Retina (tissue), 1 donor: ENCODE results near the gene DYNC1H1.
A peak's percentile ranks its signal among the peaks of the same experiment; 100 is the strongest.

Experiments used
- DNase-seq: peaks from one replicate; pipeline ENCODE4 v3.0.0-alpha.2; 2016

Gene DYNC1H1

DNA sequence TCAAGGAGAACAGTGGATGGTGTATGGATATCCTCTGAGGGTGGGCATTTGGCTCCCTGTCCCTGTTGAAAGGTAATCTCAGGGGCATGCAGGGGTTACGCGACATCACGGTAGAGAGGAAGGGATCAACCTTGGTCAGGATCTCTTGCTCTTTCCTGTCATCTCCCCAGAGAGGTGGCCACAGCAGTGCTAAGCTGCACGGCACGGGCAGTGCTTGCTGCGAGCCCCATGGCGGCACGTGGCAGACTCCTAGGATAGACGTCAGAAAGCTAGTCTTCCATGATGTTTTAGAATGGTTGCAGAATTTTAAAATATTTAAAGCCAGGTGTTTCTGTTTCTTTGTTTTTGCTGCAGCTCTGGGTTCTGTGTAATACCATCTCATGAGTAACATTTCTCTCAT, 41.0 kb downstream of the DYNC1H1 start:
- no peak for DNase-seq

DNA sequence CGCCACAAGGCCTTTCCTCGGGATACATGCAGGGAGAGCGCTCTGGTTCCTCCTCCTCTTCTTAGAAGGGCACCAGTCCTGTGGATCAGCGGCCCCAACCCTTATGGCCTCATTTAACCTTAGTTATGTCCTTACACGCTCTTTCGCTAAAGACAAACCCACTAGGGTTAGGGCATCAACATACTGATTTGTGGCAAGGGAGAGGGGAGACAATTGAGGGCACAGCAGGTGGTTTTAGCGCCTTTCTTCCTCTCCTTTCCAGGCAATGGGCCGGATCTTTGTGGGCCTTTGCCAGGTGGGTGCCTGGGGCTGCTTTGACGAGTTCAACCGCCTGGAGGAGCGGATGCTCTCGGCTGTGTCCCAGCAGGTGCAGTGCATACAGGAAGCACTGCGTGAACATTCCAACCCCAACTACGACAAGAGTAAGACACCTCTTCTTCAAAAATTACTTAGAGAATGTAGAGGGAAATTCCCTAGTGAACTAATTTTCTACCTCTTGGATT, 43.6 kb downstream of the DYNC1H1 start:
- DNase-seq, result no peak

DNA sequence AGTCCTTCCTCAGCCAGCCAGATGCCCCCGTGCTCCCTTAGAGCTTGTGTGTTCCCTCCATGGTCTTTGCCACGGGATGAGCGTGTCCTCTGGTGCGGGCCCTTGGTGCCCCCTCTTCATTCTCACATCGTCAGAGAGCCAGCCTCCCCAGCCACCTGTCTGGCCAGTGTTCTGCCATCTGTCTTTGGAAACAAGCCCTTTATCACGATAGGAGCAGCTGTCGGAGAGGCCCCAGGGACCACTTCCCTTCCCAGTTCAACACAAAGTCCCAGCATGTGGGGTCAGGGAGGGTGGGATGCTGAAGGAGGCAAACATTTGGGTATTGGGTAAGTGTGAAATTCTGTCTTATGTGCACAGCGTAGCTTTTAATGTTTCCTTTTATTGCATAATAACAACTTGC, 44.5 kb downstream of the DYNC1H1 start:
- DNase-seq, result peak; percentile 15

DNA sequence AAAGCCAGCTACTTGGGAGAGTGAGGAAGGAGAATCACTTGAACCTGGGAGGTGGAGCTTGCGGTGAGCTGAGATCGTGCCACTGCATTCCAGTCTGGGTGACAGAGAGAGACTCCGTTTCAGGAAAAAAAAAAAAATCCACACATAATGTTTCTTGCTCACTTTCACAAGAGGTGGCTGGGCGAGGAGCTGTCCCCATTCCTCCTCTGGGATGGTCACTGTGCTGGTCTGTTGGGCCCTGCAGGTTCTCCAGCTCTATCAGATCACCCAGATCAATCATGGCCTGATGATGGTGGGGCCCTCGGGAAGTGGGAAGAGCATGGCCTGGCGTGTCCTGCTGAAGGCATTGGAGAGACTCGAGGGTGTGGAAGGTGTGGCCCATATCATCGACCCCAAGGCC, 47.3 kb downstream of the DYNC1H1 start:
- DNase-seq, result no peak

DNA sequence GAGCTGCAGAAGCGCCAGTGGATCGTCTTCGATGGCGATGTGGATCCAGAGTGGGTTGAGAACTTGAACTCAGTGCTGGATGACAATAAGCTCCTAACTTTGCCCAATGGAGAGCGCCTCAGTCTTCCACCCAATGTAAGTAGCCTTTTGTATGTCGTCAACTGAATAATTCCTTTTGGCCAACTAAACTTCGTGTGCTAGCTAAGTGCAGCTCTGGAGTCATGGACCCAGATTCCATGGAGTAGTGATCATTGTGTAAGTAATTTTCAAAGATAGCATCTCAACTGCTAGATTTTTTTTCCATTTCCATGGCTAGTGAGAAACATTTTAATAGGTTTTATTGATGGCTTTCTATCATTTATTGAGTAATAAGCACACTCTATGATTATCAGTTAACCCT, 48.0 kb downstream of the DYNC1H1 start:
- no peak for DNase-seq

DNA sequence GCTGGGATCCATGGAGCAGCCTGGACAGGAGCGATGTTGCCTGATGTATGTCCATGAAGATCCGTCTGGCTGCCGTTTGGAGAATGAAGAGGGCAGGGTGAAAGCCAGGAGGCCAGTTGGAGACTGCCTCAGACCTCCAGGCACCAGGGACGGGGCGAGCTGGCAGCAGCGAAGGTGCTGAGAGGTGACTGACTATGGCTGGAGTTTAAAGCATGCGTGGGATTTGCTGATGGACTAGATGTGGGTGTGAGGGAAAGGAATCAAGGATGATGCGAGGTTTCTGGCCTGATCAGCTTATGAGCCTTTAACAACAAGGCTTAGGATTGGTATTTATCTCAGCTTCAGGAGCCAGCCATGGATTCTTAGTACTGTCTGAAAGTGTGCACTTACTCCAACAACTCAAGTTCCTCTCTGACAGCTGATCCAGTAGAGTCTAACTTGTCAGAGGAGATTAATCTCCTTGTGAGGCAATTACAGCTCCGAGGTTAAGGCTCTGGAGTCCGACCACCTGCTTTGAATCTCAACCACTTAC, 49.4 kb downstream of the DYNC1H1 start:
- no peak for DNase-seq

DNA sequence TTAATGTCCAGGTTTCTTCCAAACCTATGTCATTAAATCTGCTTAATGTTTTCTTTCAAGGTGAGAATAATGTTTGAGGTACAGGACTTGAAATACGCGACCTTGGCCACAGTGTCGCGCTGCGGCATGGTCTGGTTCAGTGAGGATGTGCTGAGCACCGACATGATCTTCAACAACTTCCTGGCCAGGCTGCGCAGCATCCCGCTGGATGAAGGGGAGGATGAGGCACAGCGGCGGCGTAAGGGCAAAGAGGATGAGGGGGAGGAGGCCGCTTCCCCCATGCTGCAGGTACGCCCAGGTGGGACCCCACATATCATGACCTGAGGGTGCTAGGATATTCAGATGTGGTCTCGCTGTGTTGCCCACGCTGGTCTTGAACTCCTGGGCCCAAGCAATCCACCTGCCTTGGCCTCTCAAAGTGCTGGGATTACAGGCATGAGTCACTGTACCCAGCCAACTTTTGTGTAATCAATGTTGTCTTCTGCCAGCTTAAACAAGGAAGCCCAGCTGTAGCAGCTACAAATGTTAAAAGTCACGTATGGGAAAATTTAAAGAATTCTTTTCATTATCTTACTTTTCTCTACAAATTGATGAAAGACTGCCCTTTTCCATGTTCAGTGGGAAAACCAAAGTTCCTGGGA, 50.8 kb downstream of the DYNC1H1 start:
- DNase-seq, result no peak

DNA sequence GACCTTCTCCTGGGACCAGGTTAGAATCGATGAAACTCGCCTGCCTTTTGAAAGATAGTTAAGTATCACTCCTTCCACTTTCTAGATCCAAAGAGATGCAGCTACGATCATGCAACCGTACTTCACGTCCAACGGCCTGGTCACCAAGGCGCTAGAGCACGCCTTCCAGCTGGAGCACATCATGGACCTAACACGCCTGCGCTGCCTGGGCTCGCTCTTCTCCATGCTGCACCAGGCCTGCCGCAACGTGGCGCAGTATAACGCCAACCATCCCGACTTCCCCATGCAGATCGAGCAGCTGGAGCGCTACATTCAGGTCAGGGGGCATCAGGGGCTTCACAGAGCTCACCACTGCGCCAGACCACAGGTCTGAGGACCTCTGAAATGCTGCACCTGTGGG, 51.4 kb downstream of the DYNC1H1 start:
- no peak for DNase-seq

DNA sequence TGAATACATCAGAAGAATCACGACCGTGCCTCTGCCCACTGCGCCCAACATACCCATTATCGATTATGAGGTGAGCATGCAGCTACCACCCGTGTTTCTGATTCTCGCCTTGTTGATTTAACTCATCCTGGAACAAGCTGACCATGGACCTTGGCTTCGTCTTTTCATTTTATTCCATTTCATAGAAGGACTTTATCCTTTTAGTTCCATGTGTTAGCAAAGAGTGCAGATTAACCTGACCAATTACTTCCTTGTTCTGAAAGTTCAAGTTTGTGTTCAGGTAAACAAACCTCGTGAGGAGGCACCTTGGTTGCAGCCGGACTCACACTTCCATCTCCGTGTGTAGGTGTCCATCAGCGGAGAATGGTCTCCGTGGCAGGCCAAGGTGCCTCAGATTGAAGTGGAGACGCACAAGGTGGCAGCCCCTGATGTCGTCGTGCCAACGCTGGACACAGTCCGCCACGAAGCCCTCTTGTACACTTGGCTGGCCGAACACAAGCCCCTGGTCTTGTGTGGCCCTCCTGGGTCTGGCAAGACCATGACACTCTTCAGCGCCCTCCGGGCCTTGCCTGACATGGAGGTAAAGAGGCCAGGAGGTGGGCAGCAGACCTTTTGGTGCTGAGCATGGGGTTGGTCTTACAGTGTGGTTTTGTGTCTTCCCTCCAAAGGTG, 52.2 kb downstream of the DYNC1H1 start:
- no peak for DNase-seq

DNA sequence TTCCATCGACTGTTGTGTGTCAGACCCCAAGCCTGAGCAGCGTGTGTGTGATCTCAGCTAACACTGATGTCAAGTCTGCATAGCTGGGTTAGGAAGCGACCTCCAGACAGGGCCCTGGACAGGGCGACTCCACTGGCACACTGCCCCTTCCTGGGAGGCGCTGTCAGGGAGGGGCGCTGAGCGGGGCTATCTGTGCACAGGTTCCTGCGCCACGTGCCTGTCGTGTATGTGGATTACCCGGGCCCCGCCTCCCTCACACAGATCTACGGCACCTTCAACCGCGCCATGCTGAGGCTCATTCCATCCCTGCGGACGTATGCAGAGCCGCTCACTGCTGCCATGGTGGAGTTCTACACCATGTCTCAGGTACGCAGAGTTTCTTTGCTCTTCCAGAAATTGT, 53.9 kb downstream of the DYNC1H1 start:
- no peak for DNase-seq

DNA sequence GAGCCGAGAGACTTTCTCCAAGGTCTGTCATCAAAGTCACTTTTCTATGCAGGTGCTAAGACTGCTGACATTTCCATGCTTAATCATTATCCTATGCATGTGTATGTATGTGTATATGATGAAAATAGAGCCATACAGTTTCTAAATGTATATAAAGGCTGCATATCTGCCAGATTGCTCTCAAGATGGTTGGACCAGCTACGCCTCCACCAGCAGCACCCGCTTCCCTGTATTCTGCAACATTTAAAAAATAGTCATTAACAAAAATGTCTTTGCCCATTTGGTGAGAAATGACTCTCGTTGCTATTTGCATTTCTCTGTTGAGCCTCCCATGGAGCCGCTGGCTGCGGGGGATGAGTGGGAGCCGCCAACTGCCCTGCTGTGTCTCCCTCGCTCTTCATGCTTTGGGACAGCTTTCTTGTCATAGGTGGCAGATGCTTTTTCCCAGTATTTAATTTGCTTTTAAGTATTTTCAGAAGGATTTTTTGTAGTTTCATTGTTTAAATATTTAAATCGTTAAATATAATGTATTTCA, 54.7 kb downstream of the DYNC1H1 start:
- no peak for DNase-seq

DNA sequence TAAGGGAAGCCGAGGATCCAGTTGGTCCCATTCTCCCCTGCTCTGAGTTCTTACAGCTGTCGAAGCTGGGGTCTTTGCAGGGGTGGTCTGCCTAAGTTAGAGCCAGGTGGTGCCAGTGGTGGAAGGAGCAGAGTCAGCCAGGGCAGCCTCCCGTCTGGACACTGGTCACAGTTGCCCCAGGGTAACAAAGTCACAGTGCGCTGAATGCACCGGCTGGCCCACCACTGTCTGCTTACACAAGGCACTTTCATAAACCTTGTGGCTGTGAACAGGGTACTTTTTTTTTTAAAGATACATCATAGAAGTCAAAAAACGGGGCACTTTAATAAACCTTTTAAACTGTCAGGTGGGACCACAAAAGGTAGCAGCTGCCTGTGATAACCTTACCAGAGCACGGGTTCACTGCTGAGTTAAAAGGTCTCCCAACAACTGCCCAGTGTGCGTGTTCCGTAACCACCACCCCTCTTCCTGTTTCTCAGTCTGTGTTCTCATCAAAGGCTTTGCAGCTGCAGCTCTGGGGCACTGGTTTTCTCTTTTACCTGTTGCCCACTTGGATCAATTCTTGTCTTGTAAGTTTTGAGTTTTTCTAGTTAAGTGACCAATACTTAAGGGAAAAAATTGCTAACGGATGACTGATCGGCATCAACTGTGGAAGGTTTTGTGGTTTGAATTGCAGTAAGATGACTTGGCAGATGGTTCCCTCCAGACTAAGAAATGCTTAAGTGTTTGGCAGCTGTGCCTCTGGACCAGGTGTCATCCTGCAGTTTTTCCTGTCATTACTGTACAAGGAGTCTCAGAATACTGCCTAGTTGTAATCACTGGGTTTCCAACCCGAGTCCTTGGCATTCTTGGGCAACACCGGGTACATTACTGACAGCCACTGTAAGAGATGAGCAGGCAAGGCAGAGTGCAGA, 55.9 kb downstream of the DYNC1H1 start:
- no peak for DNase-seq

DNA sequence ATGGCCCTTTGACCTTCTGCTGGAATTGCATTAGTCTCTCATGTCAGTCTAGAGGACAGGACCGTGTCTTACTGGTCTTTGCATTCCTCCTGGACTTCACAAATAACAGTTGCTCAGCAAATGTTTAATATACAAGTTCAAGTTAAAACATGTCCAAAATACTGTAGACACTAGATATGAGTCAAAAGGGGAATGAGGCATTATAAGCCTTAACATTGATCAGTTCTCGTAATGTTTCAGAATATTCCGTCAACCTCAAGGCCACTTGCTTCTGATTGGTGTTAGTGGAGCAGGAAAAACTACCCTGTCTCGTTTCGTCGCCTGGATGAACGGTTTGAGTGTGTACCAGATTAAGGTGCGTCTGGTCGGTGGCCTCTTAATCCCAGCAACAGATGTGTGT, 62.6 kb downstream of the DYNC1H1 start:
- no peak for DNase-seq

DNA sequence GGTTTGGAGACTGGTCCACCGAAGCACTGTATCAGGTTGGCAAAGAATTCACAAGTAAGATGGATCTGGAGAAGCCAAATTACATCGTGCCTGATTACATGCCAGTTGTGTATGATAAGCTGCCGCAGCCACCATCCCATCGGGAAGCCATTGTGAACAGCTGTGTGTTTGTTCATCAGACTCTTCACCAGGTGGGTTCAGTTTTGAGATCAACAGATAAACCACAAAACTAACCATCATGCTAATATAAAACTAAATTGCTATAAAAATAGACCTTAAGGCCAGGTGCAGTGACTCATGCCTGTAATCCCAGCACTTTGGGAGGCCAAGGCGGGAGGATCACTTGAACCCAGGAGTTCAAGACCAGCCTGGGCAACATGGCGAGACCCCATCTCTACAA, 63.6 kb downstream of the DYNC1H1 start:
- no peak for DNase-seq

DNA sequence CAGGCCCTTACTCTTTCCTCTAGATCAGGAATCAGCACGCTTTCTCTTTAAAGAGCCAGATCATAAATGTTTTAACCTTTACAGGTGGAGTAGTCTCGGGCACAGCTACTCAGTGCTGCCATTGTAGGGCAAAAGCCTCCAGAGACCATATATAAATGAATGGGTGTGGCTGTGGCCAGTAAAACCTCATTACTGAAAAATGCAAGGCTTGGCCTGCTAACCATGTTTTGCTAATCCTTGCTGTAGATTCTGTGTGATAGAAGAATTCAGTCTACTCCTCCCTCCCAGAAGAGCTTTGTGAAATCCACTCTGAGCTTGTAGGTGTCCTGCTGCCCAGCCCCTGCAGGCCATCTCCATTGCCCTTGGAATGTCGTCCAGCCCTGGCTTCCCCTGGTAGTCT, 64.4 kb downstream of the DYNC1H1 start:
- DNase-seq, result no peak

DNA sequence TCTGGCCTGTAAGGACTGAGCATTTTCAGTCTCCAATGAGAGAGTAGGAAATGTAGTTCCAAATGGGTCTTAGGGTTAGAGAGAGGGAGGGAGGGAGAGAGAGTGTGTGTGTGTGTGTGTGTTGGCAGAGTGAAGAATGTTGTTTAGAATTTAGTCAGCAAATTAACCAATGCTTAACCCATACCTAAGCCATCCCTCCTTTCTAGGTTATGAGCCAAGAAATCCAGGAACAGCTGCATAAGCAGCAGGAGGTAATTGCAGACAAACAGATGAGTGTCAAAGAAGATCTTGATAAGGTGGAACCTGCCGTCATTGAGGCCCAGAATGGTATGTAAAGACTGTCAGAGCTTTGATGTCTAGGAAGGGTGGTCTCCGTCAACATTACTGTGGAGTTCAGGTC, 65.6 kb downstream of the DYNC1H1 start:
- DNase-seq, result no peak

DNA sequence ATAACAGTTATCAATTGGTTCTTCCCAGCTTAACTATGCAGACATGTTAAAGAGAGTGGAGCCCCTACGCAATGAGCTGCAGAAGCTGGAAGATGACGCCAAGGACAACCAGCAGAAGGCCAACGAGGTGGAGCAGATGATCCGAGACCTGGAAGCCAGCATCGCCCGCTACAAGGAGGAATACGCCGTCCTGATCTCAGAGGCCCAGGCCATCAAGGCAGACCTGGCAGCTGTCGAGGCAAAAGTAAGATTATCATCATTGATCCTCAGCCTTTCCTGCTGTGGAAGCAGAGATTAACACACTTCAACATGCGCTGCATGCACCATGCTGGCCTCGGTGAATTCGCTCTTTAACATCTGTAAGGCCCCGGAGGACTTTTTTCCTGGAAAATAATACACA, 68.9 kb downstream of the DYNC1H1 start:
- DNase-seq, result no peak

DNA sequence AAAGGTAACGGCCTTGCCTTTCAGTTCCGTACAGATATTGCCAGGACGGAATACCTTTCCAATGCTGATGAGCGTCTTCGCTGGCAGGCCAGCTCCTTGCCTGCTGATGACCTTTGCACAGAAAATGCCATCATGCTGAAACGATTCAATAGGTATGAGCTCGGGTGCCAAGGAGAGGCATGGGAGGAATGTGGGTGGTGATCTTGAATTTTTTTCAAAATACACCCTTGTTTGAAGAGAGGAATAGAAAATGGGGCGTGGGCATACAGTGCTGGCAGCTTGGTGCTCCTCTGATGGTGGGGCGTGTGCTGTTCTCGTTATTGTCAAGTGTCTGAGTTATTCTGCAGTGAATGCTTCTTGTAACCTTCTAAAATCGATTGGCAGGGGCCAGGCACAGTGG, 69.9 kb downstream of the DYNC1H1 start:
- DNase-seq, result no peak

DNA sequence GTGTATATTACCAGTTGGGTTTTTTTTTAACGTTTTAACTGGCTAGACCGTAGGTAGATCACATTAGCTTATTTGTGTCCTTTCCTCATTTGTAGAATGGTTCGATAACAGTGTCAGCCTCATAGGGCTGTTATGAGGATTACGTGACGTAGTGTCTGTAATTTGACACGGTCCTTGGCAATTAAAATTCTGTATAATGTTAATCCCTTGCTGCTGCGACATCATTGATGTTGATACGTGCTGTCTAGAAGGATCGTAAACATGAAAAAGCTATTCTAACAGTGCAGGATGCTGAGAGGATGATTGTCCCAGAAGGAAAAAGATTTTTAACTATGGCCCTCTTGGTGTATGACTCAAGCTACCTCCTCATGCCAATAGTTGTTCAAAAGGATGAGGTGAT, 71.5 kb downstream of the DYNC1H1 start:
- no peak for DNase-seq

DNA sequence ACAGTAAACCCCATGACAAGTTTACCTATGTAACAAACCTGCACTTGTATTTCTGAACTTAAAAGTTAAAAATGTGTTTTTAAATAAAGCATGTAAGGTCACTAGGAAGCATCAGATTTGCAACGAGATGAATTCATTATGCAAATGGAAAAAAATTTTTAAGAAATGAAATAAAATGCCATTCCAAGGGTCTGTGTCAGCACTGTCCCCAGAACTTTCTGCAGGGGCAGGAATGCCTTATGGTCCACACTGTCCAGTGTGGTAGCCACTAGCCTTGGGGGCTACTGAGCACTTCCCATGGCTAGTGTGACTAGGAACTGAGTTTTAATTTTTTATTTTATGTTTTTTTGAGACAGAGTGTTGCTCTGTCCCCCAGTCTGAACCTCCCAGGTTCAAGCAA, 73.3 kb downstream of the DYNC1H1 start:
- DNase-seq, result no peak

DNA sequence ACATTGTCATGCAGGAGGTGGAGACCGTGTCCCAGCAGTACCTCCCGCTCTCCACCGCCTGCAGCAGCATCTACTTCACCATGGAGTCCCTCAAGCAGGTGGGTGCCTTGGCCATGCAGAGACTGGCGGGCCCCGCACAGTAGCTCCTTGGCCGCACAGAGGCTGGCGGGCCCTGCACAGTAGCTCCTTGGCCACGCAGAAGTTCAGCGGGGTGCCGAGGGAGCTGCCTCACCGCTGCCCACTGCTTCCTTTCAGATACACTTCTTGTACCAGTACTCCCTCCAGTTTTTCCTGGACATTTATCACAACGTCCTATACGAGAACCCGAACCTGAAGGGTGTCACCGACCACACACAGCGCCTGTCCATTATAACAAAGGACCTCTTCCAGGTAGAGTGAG, 74.8 kb downstream of the DYNC1H1 start:
- no peak for DNase-seq

DNA sequence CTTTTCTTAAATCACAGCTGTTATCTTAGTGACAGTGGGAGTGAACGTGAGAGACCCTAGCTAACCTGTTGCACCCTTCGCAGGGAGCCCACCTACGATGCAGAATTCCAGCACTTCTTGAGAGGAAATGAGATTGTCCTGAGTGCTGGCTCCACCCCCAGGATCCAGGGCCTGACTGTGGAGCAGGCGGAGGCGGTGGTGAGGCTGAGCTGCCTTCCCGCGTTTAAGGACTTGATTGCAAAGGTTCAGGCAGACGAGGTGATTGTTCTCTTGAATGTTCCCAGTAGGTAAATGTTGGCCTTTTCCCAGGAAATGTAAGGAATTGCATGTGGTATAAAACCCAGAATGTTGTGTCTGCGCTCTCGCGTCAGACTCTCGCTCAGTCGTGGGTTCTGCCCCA, 75.8 kb downstream of the DYNC1H1 start:
- DNase-seq, result no peak

DNA sequence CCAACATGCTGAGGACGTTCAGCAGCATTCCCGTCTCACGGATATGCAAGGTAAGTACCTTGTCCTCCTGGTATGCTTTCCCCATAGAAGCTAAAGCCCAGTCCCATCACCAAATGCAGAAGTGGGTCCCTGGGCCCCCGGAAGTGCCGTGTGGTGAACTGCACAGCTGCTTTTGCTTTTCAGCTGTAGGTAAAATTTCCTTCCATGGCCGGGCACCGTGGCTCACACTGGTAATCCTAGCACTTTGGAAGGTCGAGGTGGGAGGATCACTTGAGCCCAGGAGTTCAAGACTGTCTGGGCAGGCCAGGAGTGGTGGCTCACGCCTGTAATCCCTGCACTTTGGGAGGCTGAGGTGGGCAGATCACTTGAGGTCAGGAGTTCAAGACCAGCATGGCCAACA, 78.3 kb downstream of the DYNC1H1 start:
- no peak for DNase-seq
